DMS 273 (cell line): ENCODE measurements around the gene SMARCA2.

ENCODE experiments used
- DNase-seq: peaks from one replicate; lab custom pipeline; 2025; ENCODE audit not compliant: unreplicated experiment; lab: John Stamatoyannopoulos, UW

The SMARCA2 gene

DNA sequence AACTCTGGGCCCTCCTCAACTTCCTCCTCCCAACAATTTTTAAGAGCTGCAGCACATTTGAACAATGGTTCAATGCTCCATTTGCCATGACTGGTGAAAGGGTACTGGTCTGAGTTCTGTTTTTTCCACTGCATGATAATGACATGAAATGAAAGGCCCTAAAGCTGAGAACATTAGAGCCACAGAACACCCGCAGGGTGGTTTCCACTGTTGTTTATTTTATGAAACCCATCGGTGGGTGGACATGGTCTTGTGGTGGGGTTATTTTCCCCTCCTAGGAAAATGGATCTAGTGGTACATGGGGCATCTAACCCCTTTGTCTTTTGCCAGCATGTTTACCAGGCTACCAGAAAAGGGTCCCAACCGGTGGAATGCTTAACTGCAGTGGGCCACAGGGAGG lies 71.8 kb downstream of the SMARCA2 start:
- no peak for DNase-seq

DNA sequence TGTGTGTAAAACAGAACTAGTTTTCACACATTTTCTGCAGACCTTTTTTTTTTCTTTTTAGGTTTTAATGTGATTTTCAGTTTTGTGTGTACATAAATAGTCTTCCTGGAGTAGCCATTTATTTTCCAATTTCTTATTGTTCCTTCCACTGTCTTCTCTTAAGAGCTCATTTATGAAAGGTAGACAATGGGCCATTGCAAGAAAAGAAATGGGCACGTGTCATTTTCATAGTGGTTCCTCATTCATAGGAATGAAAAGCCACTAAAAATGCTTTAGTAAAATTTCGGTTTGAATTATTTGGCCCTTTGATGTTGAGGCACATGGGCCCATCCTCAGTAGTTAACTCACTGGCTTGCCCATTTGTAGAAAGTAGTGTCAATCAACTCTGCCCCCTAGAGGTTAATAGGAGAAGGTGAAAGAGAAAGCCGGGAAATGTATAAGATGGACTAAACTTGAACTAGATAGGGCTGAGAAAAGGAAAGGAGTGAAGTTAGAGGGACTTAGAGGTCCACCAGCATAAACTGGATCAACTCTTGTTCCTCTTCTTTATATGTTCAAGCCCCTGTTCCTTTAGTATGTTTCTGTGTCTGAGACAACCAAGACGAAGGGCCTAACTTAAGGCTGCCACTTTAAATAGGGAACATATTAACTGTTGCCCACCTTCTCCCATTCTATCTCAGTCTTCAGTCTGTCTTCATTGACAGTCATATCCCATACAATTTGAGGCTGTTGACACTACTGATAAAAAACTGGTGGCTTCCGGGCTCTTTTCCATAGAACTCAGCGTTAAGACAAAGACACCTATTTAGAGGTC lies 72.6 kb downstream of the SMARCA2 start:
- peak; percentile 64 for DNase-seq

DNA sequence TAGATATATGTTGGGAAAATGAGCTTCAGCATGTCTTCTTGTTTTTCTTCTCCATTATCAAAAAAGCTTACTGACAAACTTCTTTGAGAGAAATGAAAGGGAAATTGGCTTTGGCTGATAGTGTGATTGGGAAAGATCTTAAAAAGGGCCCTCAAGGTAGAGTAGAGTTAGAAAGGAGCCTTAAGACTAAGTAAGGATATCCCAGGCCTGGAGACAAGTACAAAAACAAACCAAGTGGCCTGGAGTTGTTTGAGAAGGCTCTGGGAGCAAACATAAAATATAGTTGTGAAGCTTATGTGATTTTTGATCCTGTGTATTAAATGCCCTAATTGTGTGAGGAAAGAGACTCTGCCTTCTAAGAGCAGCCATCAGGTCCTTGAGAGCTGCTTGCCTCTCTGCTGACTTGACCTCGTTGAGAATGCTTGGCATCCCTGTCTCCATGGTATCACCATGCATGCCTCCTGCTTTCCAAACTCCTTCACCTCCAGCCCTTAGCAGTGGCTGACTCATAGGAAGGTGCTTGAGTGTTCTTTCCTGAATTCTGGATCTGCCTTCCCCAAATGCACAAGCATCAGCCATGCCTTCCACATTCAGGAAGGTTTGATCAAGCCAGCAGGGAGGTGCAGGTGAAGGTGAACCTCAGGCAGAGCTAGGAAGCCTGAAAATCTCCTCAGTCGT lies 78.9 kb downstream of the SMARCA2 start:
- no peak for DNase-seq

DNA sequence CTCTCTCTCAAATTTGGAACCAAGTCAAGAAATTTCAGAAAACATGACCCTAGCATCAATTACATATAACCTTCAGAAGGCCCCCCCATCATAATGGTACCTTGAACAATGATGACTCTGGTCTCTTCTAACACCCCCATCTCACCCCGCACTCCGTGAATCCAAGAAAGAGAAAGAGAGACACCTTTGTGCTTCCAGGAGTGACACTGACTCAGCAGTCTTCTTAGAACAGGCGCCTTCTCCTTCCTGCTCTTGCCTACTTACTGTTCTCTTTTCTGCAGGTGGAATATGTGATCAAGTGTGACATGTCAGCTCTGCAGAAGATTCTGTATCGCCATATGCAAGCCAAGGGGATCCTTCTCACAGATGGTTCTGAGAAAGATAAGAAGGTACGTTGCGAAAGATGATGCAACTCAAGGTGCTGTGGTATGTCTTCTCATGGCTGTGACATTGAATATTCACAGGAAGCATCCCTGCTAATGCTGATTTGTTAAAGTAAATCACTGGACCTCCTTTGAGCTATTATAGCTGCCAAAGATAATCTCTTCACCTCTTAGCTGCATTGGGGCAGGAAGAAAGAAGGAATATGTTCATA lies 81.3 kb downstream of the SMARCA2 start:
- DNase-seq: no peak

DNA sequence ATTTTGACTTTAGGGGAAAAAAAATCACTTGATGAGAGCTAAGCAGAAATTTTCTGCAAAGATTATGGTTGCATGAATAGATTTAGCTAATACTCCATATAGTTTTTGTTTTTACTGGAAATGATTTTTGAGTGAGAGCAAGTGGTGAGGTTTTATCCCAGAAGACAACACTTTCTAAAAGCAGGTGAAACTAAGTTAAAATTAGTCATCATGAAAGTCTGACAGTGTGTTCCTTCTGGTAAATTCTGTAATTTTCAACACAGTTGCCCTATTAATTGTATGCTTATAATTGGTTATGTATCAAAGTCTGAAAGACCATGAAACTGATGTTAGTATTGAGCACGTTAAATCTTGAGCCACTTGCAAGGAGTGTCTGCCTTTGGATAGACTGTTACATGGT lies 91.5 kb downstream of the SMARCA2 start:
- no peak for DNase-seq

DNA sequence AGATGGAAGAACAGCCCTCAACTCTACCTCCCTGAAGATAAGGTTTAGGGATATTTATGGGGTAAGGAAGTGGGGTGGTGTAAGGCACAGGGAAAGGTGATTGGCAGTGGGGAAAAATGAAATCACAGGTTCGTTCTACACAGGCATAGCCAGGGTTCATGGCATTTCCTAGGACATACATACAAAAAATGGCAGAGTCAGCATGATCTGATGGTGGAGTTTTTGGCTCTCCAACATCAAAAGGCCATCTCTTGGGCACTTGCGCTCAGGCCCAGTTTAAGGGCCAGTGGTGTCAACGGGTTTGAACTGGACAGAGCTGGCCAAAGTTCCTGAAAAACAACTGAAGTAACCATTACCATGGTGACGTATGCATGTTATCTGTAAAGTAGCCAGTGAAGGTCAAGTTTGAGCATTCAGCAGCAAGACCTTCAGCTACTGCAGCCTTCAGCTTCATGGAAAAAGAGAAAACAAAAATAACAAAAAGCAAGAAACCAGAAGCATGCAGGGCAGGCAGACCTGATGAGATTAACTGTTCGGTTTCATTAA lies 92.8 kb downstream of the SMARCA2 start:
- no peak for DNase-seq

DNA sequence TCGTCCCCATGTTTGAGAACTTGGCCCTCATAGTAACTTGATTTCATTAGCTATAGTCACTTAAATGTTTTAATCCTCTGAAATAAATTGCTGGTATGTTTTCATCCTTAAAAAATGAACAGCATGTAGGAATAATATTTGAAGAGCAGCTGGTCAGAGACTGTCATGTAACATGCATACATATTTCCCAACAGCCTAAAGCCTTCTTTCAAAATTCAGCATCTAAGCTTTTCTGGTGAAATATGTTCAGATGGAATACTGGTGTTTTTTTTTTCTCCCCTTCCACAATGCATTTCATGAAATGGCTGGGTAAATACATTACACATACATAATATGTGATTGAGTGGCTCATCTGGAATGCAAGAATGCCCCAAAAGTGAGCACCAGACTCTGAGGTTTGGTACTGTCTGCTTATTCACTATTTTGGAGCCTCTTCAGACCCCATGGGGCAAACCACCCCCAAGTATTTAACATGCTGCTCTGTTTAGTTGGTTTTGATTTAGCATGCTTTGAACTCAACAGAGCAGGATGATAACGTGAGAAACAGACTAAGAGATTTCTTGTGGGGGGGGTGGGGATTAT lies 94.0 kb downstream of the SMARCA2 start:
- DNase-seq: no peak

DNA sequence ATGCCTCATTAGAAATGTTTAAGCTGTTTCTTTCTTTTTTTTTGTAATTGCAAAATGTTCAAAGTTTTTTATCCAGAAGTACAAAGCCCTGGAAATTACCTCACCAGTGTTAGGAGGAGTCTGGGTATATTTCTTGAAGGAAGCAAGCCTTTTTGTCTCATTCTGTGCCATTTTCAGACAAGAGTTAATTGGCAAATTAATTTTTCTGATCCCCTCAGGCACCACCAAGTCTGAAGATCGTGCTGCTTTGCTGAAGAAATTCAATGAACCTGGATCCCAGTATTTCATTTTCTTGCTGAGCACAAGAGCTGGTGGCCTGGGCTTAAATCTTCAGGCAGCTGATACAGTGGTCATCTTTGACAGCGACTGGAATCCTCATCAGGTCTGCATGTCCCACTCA lies 94.9 kb downstream of the SMARCA2 start:
- DNase-seq: no peak

DNA sequence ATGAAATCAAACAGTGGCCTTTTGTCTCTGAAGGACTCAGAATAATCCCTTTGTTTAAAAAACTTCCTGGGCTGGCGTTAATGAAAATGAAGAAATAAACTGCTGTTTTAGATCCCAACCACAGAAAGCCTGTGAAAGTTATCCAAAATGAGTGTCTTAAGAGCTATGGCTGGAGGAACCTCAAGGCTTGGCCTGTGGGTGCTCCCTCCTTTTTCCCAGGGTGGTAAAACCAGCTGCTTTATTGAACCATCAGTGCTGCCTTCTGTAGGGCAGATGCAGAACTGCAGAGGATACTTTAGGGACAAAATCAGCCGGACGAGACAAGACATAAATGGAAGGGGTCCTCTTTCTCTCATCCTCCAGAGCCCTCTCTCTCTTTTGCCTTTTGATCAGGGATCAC lies 100.9 kb downstream of the SMARCA2 start:
- DNase-seq: peak; percentile 32

DNA sequence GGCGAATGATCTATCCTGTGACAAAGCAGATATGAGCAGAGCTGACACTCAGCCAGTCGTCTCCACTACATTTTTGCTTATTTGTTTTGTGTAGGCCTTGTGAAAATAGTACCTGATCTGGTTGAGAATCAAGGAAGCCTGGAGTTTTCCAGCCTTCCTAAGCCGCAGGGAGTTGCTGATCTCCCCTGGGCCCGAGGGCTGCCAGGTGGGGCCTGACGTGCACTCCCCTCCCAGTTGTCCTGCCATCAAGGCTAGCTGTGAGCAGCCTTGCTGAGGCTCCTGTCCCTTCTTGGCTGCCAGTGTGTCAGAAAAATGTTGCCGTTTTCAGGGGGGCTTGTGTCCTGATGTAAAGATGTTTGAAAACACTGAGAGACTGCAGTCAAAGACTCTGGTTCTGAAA lies 102.4 kb downstream of the SMARCA2 start:
- DNase-seq: no peak

DNA sequence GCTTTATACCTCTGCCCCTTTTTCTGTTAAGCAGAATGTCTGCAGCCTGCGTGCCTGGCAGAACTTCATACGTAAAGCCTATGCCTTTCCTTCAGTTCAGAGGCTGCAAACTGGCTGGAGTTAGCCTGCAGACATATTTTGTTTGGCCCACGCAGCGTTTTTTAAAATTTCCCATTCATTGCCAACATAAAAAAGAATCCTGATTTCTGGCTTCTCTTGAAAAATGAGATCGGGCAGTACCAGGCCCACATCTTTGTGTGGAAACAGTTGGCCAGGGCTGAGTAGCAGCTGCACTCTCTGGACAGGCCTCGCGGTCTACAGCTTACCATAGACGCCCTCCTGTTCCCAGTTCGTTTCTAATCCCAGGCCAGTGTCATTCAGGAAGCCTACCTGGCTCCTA lies 104.4 kb downstream of the SMARCA2 start:
- no peak for DNase-seq

DNA sequence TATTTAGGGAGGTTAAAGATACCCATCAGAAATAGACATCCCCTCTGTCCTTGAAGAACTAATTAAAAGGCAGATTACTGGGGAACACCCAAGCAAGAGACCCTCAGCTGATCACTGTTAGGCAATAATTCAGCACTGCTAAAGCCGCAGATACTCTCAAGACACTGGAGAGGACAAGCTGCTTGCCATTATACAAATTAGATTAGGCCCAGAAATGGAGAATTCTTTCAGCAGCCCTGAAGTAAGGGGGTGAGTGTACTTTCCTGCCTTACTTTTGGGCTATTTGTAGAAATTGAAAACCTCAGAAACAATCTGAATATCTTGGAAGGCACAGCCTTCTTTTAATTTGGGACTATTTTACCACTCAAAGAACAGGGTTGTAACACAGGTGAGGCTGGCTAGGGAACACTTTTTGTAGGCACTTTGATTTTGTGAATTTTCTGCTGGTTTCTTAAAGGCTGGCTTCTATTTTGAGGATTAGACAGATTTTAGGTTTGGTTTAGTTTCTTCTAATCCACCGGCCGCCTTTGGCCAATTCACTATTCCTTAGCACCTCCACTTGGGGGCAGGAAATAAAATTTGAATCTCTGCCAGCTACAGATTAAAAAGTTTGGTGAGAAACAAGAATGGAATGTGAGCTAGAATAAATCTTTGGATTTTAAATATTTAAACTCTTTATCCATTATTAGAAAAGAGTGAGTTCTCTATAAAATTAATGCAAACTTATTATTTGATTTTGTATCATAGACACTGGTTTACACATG lies 106.0 kb downstream of the SMARCA2 start:
- no peak for DNase-seq

DNA sequence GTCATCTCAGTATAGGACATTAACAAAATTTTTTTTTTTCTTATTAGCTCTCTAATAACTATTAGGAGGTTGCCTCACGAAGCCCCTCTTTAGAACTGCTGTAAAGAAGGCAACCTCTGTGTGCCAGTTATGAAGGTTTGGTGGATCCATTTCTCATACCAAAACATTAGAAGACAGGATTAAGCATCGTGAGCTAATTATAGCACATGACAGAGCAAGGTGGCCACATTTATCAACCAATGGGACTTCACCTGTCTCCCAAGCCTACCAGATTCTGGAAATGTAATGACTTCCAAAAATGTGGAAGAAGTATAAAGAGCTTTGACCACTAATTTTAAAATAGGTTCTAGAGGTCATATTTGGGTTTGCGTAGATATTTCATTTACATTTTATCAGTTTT lies 107.2 kb downstream of the SMARCA2 start:
- DNase-seq: no peak

DNA sequence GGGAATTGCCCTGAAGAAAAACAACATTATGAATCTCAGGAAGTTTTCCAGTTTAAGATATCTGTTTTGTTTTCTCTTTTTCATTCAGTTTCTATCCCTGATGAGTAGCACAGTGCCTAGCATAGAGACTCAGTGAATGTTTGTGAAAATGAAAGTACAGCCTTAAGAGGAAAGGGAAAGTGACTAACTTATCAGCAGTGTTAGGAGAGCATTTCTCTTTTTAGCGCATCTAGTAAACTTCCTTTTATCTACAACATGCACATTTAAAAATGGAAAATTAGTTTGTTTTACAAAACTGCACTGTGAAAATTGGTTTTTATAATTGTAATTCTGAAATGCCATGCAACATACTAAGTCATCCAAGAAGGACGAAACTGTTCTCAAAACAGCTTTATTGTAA lies 110.8 kb downstream of the SMARCA2 start:
- no peak for DNase-seq

DNA sequence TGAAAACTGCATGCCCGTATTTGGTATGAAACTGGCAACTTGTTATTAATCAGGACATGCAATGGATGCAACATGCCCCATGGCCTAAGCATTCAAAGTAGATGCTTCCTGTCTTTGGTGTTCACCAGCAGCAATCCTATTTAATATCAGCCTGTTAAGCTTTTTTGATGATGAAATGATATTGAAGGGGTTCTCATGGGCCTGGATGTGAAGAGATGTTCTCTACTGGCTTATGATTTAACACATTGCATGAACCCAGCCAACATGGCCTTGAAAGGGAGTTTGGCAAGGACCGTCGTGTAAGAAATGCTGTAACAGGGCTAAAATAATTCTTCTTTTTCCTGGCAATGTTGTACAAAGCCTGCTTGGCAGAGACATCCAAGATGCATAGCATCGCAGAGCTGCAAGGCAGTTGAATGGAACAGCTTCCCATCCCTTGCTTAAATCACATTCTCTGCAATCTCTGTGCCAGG lies 111.2 kb downstream of the SMARCA2 start:
- no peak for DNase-seq

DNA sequence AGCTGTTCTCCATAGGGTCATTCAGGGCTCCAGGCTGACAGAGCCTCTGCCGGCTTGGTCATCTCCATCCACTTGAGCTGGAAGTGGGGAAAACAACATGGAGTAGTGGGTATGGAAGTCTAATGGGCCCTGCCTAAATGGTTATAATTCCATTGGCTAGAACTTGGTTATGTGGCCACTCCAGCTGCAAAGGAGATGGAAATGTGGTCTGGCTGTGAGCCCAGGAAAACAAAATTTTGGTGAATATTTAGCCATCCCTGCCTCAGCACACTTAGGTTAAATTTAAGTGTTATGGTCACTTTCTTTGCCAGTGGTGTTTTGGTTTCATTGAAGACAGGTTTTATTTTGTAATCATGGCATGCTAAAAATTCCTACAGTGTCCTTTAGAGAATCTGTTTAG lies 112.3 kb downstream of the SMARCA2 start:
- DNase-seq: no peak

DNA sequence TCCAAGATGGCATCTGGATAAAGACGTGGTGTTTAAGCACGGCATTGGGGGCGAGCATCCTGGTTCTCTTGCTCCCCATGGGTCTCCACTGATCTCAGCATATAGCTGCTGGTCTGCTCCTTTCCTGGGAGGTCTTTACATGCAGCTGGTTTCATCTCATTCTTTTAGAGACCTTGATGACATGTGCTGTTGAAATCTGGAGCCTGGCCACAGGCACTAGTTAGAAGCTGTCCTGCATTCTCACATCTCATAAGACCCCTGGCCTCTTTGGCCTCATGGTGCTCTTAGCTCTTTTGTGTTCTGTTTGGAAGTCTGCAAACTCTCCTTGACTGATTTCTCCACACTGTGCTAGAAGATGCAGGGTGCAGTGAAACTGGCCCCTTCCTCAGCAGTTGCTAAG lies 113.0 kb downstream of the SMARCA2 start:
- DNase-seq: no peak

DNA sequence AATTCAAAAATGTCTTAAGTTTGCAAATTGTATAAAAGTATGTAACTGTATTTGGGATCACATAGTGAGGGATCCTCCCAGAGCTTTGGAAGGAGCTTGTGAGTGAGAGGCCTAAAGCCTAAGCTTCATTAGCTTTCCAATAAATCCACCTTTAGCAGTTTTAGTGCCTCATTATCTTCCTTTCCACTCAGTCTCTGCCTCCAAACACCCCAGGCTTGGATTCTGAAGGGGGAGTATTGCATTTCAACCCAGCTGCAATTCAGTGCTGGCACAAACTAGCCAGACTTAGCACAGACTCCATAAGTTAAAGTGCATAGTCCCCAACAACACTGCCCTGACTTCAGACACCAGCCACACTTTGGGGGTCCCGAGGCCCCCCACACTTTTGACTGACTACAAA lies 113.5 kb downstream of the SMARCA2 start:
- no peak for DNase-seq

DNA sequence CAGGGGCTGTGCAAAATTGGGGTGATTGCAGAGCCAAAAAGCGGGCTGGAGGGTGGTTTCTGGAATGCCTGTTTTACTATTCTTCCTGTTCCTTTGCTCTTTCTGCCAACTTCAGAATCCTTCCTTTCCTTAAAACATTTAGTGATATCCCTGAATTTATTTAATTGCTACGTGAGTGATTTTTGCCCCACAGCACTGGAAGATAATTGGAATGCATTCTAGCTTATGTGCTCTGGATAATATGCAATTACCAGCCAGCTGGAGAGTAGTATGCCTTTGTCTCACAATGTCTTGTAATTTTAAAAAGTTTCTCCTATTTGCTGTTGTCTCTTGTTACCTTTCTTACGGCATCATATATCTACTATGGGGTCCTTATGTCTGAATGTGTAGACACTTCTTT lies 115.8 kb downstream of the SMARCA2 start:
- DNase-seq: no peak

DNA sequence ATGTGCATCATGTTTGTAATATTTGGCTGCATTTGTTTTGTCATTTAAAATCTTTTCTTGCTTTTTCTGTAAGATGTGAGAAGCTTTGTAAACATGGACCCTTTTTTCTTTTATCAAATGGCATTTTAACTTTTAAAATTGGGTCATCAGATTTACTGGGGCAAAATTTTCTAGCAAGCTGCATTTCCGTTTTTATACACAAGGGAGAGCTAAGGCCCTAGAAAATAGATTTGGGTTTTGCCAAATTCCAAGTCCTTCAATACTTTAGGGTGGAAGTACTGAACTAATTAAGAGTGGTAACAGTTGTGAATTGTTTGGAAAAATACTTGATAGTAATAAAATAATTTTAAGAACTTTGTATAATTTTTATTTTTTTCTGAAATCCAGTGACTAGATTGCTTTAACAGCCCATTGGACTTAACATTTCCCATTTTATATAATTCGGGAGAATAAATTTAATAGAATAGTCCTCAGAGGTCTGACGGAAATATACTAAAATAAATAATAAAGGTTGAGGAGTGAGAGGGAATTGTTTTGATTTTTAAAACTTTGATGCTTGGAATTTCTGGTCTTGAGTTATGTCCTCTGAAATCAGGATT lies 117.4 kb downstream of the SMARCA2 start:
- DNase-seq: peak; percentile 37
